Tibial artery (tissue), 4 donors: ENCODE data around the gene PBX4.

Source experiments
- DNase-seq, 2 donors: peaks; one replicate each; pipeline ENCODE4 v3.0.0-alpha.2; 2019
- H3K27ac ChIP-seq, 2 donors: fragments of 200-600 bp; sonication (generic) in 1 of 2; 1 replicate in 1 of 2; 2 replicates in 1 of 2; pipeline ENCODE4 v1.5.1; 2018 to 2019; ENCODE audit warnings: mild to moderate bottlenecking in 1 of 2
- H3K27me3 ChIP-seq, 2 donors: fragments of 200-600 bp; sonication (generic) in 1 of 2; one replicate each; pipeline versions ENCODE4 v1.5.1 to v1.6.0; 2016 to 2019
- H3K36me3 ChIP-seq, 3 donors: fragments of 200-600 bp; sonication (generic) in 2 of 3; one replicate each; pipeline ENCODE4 v1.5.1; 2016 to 2019; ENCODE audit warnings: mild to moderate bottlenecking in 2 of 3
- H3K4me1 ChIP-seq, 4 donors: fragments of 200-600 bp; sonication (generic) in 2 of 4; 1 replicate in 3 of 4; 2 replicates in 1 of 4; pipeline ENCODE4 v1.5.1; 2016 to 2019
- H3K4me3 ChIP-seq, 2 donors: fragments of 200-600 bp; sonication (generic) in 1 of 2; 1 replicate in 1 of 2; 2 replicates in 1 of 2; pipeline ENCODE4 v1.5.1; 2018 to 2019; ENCODE audit warnings: mild to moderate bottlenecking in 2 of 2
- H3K9me3 ChIP-seq, 3 donors: fragments of 200-600 bp; sonication (generic) in 1 of 3; one replicate each; pipeline ENCODE4 v1.5.1; 2016 to 2019
- CTCF ChIP-seq, 2 experiments: fragments of 200-600 bp in 1 of 2; fragments of 450-650 bp in 1 of 2; IDR thresholded peaks; one replicate each; pipeline ENCODE4 v1.5.1; 2017 to 2019; ENCODE audit warnings: antibody characterized with exemption in 2 of 2, mild to moderate bottlenecking in 1 of 2, moderate library complexity in 1 of 2
- intact Hi-C: fragments of 100-400 bp; cut with DNase I; formaldehyde crosslinking; loops from one replicate; pipeline ENCODE4 v1.15.0; 2023; ENCODE audit warnings: low total_unique reads

PBX4 gene

GRCh38 chr19:19553670-19554069, 64.8 kb downstream of the PBX4 start:
- peaks cover 0 to 41% of the 10 kb centered on the region in 2 donors for H3K27me3 ChIP-seq
- H3K9me3 ChIP-seq, result no peaks in the 10 kb centered on the region
- no peak overlapping the region for H3K27ac ChIP-seq
- no peak for TF ChIP-seq CTCF (IDR thresholded peaks at IDR 0.05)
- no peaks in the 10 kb centered on the region for H3K4me1 ChIP-seq
- intact Hi-C loops, result no loop called here
- H3K4me3 ChIP-seq, result no peak overlapping the region
- no peaks in the 10 kb centered on the region for H3K36me3 ChIP-seq
- no peak for DNase-seq

- TF ChIP-seq CTCF (IDR thresholded peaks at IDR 0.05), result peak; percentile 13 to 31
- Histone ChIP-seq H3K36me3 (no peaks in the 10 kb centered on the region), H3K27me3 (peaks cover 0 to 50% of the 10 kb centered on the region in 2 donors), H3K4me3 (no peak overlapping the region), H3K4me1 (no peaks in the 10 kb centered on the region), H3K9me3 (no peaks in the 10 kb centered on the region), H3K27ac (no peak overlapping the region)
- DNase-seq, result no peak
- intact Hi-C loops, result no loop called here
Measured at GRCh38 chr19:19552798-19553197, 65.7 kb downstream of the PBX4 start.

- TF ChIP-seq CTCF (IDR thresholded peaks at IDR 0.05), result no peak
- H3K36me3 ChIP-seq, result no peaks in the 10 kb centered on the region
- no peak overlapping the region for H3K4me3 ChIP-seq
- H3K9me3 ChIP-seq, result no peaks in the 10 kb centered on the region
- intact Hi-C loops, result no loop called here
- H3K4me1 ChIP-seq, result peaks cover 0 to 2% (median 0%) of the 10 kb centered on the region in 4 donors
- peaks cover 0 to 58% of the 10 kb centered on the region in 2 donors for H3K27me3 ChIP-seq
- peak overlapping the region in 1 of 2 donors; percentile 25 for H3K27ac ChIP-seq
- DNase-seq, result peak in 1 of 2 donors; percentile 65
Measured at GRCh38 chr19:19551853-19552192, 66.7 kb downstream of the PBX4 start.

GRCh38 chr19:19550972-19551852, 67.3 kb downstream of the PBX4 start:
- TF ChIP-seq CTCF (IDR thresholded peaks at IDR 0.05), result no peak
- Histone ChIP-seq H3K9me3 (no peaks in the 10 kb centered on the region), H3K4me1 (peaks cover 0 to 5% (median 0%) of the 10 kb centered on the region in 4 donors), H3K27ac (peak overlapping the region in 1 of 2 donors; percentile 25), H3K4me3 (no peak overlapping the region), H3K27me3 (peaks cover 0 to 64% of the 10 kb centered on the region in 2 donors), H3K36me3 (no peaks in the 10 kb centered on the region)
- intact Hi-C loops, result no loop called here
- no peak for DNase-seq

GRCh38 chr19:19550485-19550929, 68.0 kb downstream of the PBX4 start:
- no peaks in the 10 kb centered on the region for H3K9me3 ChIP-seq
- peaks cover 0 to 5% (median 0%) of the 10 kb centered on the region in 4 donors for H3K4me1 ChIP-seq
- DNase-seq, result peak in 1 of 2 donors; percentile 60
- H3K27me3 ChIP-seq, result peaks cover 0 to 71% of the 10 kb centered on the region in 2 donors
- H3K36me3 ChIP-seq, result no peaks in the 10 kb centered on the region
- TF ChIP-seq CTCF (IDR thresholded peaks at IDR 0.05), result no peak
- no peak overlapping the region for H3K4me3 ChIP-seq
- no peak overlapping the region for H3K27ac ChIP-seq
- intact Hi-C loops, result no loop called here
